SU-DHL-6 (cell line): ENCODE data around the gene ELOVL6.

Source experiments
- H2AFZ ChIP-seq: fragments of 200-600 bp; sonication (generic); 2 replicates; pipeline ENCODE4 v1.6.1; 2014; ENCODE audit warnings: low read depth, mild to moderate bottlenecking, moderate library complexity, mixed read lengths, antibody characterized with exemption, low read length; ENCODE audit not compliant: severe bottlenecking
- H3F3A ChIP-seq: fragments of 200-600 bp; shearing (Covaris generic); 2 replicates; pipeline ENCODE4 v1.6.0; 2016; ENCODE audit warnings: antibody characterized with exemption, mild to moderate bottlenecking; ENCODE audit not compliant: insufficient read depth
- H3K27ac ChIP-seq: fragments of 200-600 bp; sonication (generic); 2 replicates; pipeline ENCODE4 v1.5.1; 2016; ENCODE audit warnings: low read depth, mild to moderate bottlenecking, low read length, moderate library complexity, mixed read lengths
- H3K27me3 ChIP-seq: fragments of 200-600 bp; sonication (generic), shearing (Covaris generic); 2 replicates; pipeline ENCODE4 v1.6.0; 2014; ENCODE audit warnings: mild to moderate bottlenecking, low read length
- H3K36me3 ChIP-seq: fragments of 200-600 bp; sonication (generic); 2 replicates; pipeline ENCODE4 v1.6.1; 2014; ENCODE audit warnings: mild to moderate bottlenecking, low read length, mixed read lengths
- H3K4me2 ChIP-seq: fragments of 300-600, 200-600 bp; shearing (Covaris generic), sonication (generic); 2 replicates; pipeline ENCODE4 v1.6.0; 2014; ENCODE audit warnings: low read length, low read depth, mild to moderate bottlenecking; ENCODE audit not compliant: poor library complexity, severe bottlenecking
- H3K4me3 ChIP-seq: fragments of 200-600 bp; sonication (generic); 2 replicates; pipeline ENCODE4 v1.5.1; 2014; ENCODE audit warnings: antibody characterized with exemption, low read length, mild to moderate bottlenecking, mixed read lengths; ENCODE audit not compliant: insufficient read depth, poor library complexity, severe bottlenecking
- H3K79me2 ChIP-seq: fragments of 200-600 bp; sonication (generic); 2 replicates; pipeline ENCODE4 v1.6.1; 2014; ENCODE audit warnings: mild to moderate bottlenecking, low read length, moderate library complexity; ENCODE audit not compliant: insufficient read depth
- H3K9ac ChIP-seq: fragments of 200-600 bp; sonication (generic); 2 replicates; pipeline ENCODE4 v1.7.0; 2014; ENCODE audit warnings: mild to moderate bottlenecking, low read length
- H3K9me2 ChIP-seq: fragments of 200-600 bp; sonication (generic); replicated peaks from 2 replicates; pipeline ENCODE4 v1.6.1; 2014; ENCODE audit warnings: low read length; ENCODE audit not compliant: insufficient read depth
- H3K9me3 ChIP-seq: fragments of 200-600 bp; sonication (generic); 2 replicates; pipeline ENCODE4 v1.6.1; 2014; ENCODE audit warnings: low read length, mixed read lengths; ENCODE audit not compliant: insufficient read depth
- H4K20me1 ChIP-seq: fragments of 200-600 bp; sonication (generic); 2 replicates; pipeline ENCODE4 v1.6.1; 2014; ENCODE audit warnings: low read depth, mild to moderate bottlenecking, antibody characterized with exemption, low read length, moderate library complexity, mixed read lengths
- EZH2phosphoT487 ChIP-seq: fragments of 200-600 bp; sonication (generic), shearing (Covaris generic); conservative IDR thresholded peaks from 2 replicates; pipeline ENCODE4 v1.6.1; 2018; ENCODE audit warnings: mild to moderate bottlenecking, antibody characterized with exemption, low read length, moderate library complexity, mixed read lengths
- TF ChIP-seq, protein P1 (sequence below): fragments of 200-600 bp; sonication (generic); IDR thresholded peaks from one replicate; pipeline ENCODE4 v1.5.1; 2017; ENCODE audit warnings: antibody characterized with exemption, mild to moderate bottlenecking, low read length, moderate library complexity; ENCODE audit not compliant: insufficient read depth, poor library complexity, severe bottlenecking

Gene ELOVL6

GRCh38 chr4:110163327-110164069 is 34.9 kb downstream of the ELOVL6 start:
- H3K27me3 ChIP-seq = no peaks in the 10 kb centered on the region
- no peaks in the 10 kb centered on the region for H3K9me3 ChIP-seq
- no peak for TF ChIP-seq EZH2phosphoT487
- TF ChIP-seq, protein P1, sequence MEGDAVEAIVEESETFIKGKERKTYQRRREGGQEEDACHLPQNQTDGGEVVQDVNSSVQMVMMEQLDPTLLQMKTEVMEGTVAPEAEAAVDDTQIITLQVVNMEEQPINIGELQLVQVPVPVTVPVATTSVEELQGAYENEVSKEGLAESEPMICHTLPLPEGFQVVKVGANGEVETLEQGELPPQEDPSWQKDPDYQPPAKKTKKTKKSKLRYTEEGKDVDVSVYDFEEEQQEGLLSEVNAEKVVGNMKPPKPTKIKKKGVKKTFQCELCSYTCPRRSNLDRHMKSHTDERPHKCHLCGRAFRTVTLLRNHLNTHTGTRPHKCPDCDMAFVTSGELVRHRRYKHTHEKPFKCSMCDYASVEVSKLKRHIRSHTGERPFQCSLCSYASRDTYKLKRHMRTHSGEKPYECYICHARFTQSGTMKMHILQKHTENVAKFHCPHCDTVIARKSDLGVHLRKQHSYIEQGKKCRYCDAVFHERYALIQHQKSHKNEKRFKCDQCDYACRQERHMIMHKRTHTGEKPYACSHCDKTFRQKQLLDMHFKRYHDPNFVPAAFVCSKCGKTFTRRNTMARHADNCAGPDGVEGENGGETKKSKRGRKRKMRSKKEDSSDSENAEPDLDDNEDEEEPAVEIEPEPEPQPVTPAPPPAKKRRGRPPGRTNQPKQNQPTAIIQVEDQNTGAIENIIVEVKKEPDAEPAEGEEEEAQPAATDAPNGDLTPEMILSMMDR = no peak
- H3F3A ChIP-seq = no peaks in the 10 kb centered on the region
- no peak overlapping the region for H3K4me2 ChIP-seq
- no peak overlapping the region for H3K4me3 ChIP-seq
- no peak overlapping the region for H3K9ac ChIP-seq
- no peaks in the 10 kb centered on the region for H3K36me3 ChIP-seq
- no peak overlapping the region for H3K27ac ChIP-seq
- no peaks in the 10 kb centered on the region for H3K9me2 ChIP-seq
- H4K20me1 ChIP-seq = no peaks in the 10 kb centered on the region
- H2AFZ ChIP-seq = no peak overlapping the region
- H3K79me2 ChIP-seq = no peaks in the 10 kb centered on the region

DNA sequence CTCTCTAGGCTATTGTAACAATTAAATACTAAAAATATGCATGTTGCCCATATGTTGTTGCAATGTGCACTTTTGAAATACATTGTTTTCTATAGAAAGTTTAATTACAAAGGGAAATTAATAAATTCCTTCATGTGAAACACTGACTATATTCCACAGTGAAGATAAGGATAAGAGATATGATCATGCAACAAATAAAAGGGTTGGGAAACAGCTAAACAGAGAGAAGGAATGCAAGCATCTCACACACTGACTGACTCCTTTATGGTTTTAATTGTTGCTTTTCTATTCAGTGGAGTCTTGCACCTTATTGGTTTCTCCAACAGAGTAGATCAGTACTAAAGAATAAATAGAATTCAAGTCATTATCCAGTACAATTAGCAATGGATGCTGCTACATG is 37.8 kb downstream of the ELOVL6 start:
- no peak overlapping the region for H3K9ac ChIP-seq
- H3K27ac ChIP-seq = no peak overlapping the region
- H3K9me2 ChIP-seq = no peaks in the 10 kb centered on the region
- no peaks in the 10 kb centered on the region for H3K27me3 ChIP-seq
- TF ChIP-seq, protein P1 = no peak
- TF ChIP-seq EZH2phosphoT487 = no peak
- H3K4me3 ChIP-seq = no peak overlapping the region
- no peaks in the 10 kb centered on the region for H4K20me1 ChIP-seq
- no peaks in the 10 kb centered on the region for H3K79me2 ChIP-seq
- no peaks in the 10 kb centered on the region for H3K9me3 ChIP-seq
- no peaks in the 10 kb centered on the region for H3K36me3 ChIP-seq
- H3K4me2 ChIP-seq = no peak overlapping the region
- no peak overlapping the region for H2AFZ ChIP-seq
- H3F3A ChIP-seq = no peaks in the 10 kb centered on the region

GRCh38 chr4:110159541-110159940 is 38.9 kb downstream of the ELOVL6 start:
- no peak overlapping the region for H3K27ac ChIP-seq
- no peaks in the 10 kb centered on the region for H3K9me3 ChIP-seq
- H3F3A ChIP-seq = no peaks in the 10 kb centered on the region
- TF ChIP-seq EZH2phosphoT487 = no peak
- TF ChIP-seq, protein P1 = no peak
- H3K79me2 ChIP-seq = no peaks in the 10 kb centered on the region
- H3K9ac ChIP-seq = no peak overlapping the region
- no peaks in the 10 kb centered on the region for H3K27me3 ChIP-seq
- no peaks in the 10 kb centered on the region for H3K36me3 ChIP-seq
- no peak overlapping the region for H3K4me3 ChIP-seq
- no peaks in the 10 kb centered on the region for H4K20me1 ChIP-seq
- no peaks in the 10 kb centered on the region for H3K9me2 ChIP-seq
- H2AFZ ChIP-seq = no peak overlapping the region
- H3K4me2 ChIP-seq = no peak overlapping the region
